Activated CD4-positive, alpha-beta T cell treated with anti-CD3 and anti-CD28 coated beads, Interleukin-2, amount 50 U/mL, for 48 hours (primary cell): ENCODE measurements around the gene SIX4.
A peak's percentile ranks its signal among the peaks of the same experiment; 100 is the strongest.
"Not testable (repeated sequence)": the region's sequence is repeated elsewhere in the genome, so short reads cannot be mapped to it uniquely, and the experiment has no call there.

Experiments used
- DNase-seq, 2 experiments: peaks; one replicate each; pipeline ENCODE4 v3.0.0-alpha.2; 2020

The SIX4 gene

GRCh38 chr14:60723907-60724618, at the start of gene SIX4:
TSS of gene SIX4 (minus strand) at chr14:60724351. CDS start at chr14:60724074, 277 bp downstream.
- DNase-seq = peak; percentile 3 to 20

DNA sequence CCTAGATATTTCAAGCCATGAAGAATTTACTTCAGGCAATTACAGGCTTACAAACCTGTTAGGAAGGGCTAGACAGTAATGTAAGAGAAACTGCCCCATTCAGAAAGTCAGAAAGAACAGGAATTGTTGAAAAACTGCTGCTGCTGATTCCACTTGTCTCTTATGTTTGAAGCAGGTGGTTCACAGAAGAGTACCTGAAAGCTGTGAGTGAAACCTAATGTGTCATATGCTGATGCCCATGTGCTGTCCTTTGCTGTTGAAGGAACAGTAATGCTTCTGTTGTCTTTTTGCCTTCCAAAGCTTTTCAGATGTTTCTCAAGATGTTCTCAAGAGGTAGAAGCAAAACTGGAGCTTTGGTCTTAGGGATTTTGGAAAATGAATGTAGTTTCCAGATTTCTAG, 49.4 kb upstream of the SIX4 start:
- DNase-seq = no peak

DNA sequence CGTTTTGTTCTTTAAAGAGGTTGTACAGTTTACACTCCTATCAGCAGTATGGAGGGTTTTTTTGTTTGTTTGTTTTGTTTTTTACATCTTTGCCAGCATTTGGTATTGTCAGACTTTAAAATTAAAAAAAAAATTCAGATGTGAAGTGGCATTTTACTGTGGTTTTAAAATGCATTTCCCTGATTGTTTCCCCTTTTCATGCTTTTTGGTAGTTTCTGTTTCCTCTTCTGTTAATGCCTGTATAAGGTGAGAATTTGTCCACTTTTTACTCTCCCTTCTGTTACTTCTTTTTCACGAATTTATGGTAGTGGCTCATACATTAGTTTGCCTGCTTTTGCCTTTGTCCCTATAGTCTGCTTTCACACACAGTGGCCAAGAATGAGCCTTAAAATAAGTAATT, 47.0 kb upstream of the SIX4 start:
- no peak for DNase-seq

- DNase-seq = no peak
Observed at GRCh38 chr14:60768602-60769001, 44.5 kb upstream of the SIX4 start.

DNA sequence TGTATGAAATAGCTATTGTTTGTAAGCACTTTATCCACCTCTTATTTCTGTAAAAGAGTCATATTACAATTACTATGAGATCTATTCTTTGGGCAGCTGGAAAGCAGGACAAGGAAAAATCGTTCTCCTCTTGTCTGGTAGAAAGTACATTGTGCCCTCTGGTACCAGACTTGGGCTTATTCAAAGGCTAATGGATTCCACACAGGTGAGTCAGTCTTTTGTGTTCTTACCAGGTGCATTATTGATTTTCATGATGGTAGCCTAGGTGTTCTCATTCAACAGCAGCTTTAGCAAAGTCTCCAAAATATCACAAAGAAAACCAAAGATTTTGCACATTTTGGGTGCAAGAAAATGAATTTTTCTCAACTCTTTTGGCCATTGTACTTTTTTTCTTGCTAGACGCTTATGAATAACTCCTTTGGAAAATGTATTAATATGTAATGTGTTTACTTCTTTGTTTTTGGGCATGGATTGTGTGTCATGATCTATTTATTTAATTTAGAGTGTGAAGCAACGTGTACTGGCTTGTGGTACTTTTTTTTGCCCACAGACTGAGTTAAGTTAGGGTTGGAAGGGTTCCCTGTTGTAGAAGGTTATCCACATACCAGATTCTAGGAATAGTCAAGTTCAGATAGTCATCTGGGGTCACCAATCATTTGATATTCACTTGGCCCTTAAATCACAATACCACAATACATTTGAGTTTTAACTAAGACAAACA, 36.7 kb upstream of the SIX4 start:
- no peak for DNase-seq

GRCh38 chr14:60760209-60760608, 36.1 kb upstream of the SIX4 start:
- no peak for DNase-seq

GRCh38 chr14:60758885-60759284, 34.7 kb upstream of the SIX4 start:
- DNase-seq = no peak

DNA sequence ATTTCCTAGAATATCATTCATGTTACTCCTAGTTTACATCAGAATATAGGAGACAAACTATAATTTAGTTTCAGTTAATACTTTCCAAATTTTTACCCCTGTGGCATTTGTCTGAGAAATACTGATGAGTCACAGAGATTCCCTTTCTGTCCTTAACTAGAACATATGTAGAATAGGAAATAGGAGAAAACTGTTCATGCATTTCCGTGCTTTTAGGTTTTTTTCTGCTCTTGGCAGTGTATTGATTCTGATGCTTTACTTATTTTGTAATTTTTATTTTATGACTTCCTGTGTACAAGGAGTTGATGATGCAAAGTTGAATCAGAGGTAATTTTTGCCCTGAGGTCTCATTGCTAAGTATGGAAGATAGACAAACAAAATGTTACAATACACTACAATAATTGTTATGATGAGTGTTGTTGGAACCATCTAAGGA, 33.4 kb upstream of the SIX4 start:
- no peak for DNase-seq

- no peak for DNase-seq
Observed at GRCh38 chr14:60756847-60757246, 32.7 kb upstream of the SIX4 start.

DNA sequence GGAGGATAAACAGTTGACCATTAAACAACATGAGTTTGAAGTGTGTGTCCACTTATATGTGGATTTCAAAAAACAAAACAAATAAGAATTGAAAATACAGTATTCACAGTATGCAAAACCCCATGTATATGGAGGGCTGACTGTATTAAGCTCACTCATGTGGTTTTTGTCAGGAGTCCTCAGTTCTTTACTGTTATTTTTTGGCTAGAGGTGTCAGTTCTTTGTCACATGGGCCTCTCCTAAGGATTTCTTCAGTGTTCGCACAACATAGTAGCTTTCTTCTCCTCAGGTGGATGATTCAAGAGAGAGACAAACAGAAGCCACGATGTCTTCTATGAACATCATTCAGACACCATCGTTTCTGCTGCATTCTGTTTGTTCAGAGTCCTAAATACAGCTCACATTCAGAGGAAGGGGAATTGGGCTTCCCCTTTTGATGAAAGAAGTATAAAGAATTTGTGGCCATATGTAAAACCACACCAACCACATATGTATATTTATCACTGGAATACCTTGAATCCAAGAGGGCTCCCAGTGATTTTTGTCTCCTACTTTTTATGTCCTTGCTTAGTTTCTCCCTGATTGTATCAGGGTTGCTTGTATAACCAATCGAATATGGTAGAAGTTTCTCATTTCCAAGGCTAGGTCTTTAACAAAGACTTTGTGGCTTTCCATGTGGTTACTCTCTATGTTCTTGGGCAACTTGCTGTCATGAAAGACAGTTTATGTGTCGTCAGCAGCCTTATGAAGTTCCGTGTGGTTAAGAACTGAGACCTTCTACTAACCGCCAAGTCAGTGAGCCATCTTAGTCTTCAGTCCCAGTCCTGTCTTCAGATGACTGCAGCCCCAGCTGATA, 29.3 kb upstream of the SIX4 start:
- DNase-seq = peak; percentile 24 to 43

DNA sequence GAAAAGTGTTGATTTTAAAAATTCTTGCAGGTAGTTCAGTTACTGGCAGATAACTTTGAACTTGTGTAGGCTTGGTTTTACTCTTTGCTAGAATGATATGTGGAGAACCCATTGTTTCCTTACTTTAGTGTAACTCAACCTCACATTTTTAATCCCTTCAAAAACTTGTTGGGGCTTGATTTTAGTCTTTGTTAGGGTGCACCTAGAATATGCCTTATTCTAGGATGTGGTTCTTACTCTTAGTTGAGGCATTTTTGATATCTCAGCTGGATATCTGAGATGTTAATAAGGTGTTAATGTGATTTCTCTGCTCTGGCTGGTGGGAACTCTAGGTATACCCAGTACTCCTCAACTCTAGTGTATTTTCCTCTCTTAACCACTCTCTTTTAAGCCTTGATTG, 20.4 kb upstream of the SIX4 start:
- no peak for DNase-seq

DNA sequence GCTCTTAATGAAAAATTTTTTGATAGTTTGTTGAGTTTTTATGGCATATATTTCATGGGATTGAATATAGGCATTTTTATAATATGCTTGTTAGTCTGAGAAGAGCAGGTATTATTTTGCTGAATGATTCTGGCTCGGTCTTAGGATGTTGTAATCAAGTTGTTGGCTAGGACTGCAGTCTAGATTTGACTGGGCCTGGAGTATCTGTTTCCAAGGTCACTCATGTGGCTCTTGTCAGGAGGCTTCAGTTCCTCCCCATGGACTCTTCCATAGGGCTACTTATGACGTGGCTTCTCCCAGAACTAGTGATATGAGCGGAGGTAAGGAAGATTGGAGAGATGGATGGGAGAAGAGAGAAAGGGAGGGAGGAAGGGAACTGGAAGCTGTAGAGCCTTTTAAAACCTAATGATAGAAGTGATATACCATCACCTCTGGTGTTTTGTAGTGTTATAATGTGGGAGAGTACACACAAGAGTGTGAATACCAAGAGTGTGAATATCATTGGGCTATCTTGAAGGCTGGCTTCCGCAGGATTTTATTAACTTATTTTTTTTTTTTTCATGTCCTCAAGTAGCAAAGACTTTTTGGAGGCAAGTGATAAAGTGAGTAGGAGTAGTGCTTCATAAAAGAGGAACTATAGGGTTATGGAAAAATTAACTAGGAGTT, 14.8 kb upstream of the SIX4 start:
- DNase-seq = no peak

GRCh38 chr14:60736494-60736893, 12.3 kb upstream of the SIX4 start:
- no peak for DNase-seq

DNA sequence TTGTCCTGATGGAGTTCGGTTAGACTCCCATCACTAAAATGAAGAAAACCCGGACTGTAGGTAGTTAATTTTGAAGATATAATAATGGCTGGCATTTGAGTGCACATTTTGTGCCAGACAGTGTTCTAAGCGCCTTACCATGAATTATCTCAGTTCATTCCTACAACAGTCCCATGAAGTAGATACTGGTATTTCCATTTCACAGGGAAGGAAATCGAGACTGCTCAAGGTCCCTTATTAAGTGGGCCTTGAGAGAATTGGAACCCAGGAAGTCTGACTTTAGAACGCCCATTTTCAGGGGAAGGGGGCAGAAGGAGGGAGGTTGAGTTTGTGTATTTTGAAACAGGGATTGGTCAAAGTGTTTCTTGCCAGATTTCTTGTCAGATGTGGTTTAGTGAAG, 11.3 kb upstream of the SIX4 start:
- DNase-seq = no peak

GRCh38 chr14:60734465-60735242, 10.5 kb upstream of the SIX4 start, which contains the start of gene MNAT1:
TSS of gene MNAT1 (plus strand) at chr14:60734761. CDS start at chr14:60734863, 102 bp downstream.
- peak; percentile 79 to 84 for DNase-seq

DNA sequence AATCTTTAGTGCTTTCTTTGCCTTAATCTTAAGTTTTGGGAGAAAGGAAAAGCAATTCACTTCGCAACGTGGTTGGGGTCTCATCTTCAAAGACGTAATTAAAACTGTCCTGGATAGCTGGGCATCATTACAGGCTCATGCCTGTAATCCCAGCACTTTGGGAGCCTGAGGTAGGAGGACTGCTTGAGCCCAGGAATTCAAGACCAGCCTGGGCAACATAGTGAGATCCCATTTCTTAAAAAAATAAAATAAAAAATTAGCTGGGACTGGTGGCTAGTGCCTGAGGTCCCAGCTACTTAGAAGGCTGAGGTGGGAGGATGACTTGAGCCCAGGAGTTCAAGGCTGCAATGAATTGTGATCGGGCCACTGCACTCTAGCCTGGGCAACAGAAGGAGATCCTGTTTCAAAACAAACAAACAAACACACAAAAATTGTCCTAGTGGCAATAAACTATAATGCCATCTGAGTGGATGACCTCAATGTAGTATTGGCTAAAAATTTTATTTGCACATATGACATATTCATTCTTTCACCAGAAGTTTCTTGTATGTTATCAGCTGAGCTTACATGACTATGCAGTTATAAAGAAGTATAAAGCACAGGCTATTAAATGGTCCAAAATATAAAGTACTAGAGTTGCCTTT, 8.8 kb upstream of the SIX4 start:
- no peak for DNase-seq

DNA sequence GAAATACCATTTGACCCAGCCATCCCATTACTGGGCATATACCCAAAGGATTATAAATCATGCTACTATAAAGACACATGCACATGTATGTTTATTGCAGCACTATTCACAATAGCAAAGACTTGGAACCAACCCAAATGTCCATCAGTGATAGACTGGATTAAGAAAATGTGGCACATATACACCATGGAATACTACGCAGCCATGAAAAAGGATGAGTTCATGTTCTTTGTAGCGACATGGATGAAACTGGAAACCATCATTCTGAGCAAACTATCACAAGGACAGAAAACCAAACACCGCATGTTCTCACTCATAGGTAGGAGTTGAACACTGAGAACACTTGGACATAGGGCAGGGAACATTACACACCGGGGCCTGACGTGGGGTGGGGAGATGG, 7.1 kb upstream of the SIX4 start:
- DNase-seq = not testable (repeated sequence)

DNA sequence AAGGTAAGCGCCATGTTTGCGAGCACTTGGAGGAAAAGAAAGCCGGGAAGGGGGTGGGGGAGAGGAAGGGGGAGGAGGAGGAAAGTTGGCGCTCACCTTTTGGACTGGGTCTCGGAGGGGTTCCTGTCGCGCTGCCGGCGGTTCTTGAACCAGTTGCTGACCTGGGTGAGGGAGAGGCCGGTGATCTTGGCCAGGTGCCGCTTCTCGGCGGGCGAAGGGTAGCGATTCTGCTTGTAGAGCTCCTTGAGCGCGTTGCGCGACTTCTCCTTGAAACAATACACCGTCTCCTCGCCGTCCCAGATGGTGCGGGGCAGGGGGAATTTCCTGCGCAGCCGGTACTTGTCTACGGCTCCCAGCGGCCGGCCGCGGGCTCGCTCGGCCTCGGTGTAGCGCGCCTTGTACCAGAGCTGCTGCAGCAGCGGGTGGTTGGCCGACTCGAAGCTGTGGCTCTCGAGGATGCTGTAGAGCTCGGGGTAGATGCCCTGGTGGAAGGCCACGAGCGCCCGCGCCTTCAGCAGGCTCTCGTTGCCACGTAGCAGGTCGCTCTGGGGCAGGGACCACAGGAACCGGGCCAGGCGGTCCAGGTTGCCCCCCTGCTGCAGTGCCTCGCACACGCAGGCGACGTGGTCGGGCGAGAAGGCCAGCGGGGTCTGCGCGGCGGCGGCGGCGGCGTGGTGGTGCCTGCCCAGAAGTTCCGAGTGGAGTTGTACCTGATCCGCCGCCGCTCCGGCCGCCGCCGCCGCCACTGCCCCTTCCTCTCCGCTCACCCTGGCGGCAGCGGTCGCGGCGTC, 840 bp downstream of the SIX4 start:
- peak; percentile 41 to 44 for DNase-seq

GRCh38 chr14:60722357-60723115, 1.6 kb downstream of the SIX4 start:
- peak; percentile 25 to 32 for DNase-seq

DNA sequence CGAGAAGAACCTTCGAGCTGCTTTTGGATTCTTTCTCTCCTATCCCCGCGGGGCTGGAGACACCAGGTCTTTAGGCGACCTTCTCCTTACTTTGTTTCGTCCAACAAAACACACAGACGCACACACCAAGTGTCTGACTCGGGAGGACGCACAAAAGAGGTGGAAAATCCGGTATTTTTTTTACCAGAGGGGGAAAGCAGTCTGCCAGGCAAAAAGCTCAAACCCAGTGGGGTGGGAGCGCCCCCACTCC, 2.1 kb downstream of the SIX4 start:
- no peak for DNase-seq
